ENCODE measurements around the gene NPAS2. TPM values are rescaled to one million over a fixed set of nuclear protein-coding genes. Genes with fewer than 3 reads are reported as not detected.

The NPAS2 gene
- total RNA-seq, 1 donor from 2014 or later, result 10.7 TPM

- Mint-ChIP-seq H3K36me3 (no peaks in the 10 kb centered on the region), H3K27ac (no peak overlapping the region), H3K4me3 (no peak overlapping the region), H3K27me3 (peaks cover 3% of the 10 kb centered on the region), H3K9me3 (no peaks in the 10 kb centered on the region), H3K4me1 (ENCODE audit: unreplicated experiment) (no peaks in the 10 kb centered on the region)
- no peak for TF ChIP-seq CTCF (conservative IDR thresholded peaks at IDR 0.05)
- no peak for DNase-seq (ENCODE audit: extremely low spot score, unreplicated experiment)
Measured at GRCh38 chr2:100990650-100991403, 170.9 kb downstream of the NPAS2 start.

GRCh38 chr2:100991404-100991773 is 171.4 kb downstream of the NPAS2 start:
- Mint-ChIP-seq H3K4me1 (ENCODE audit: unreplicated experiment) (no peaks in the 10 kb centered on the region), H3K4me3 (no peak overlapping the region), H3K27me3 (peaks cover 3% of the 10 kb centered on the region), H3K9me3 (no peaks in the 10 kb centered on the region), H3K27ac (no peak overlapping the region), H3K36me3 (no peaks in the 10 kb centered on the region)
- TF ChIP-seq CTCF (conservative IDR thresholded peaks at IDR 0.05), result no peak
- no peak for DNase-seq (ENCODE audit: extremely low spot score, unreplicated experiment)

- Mint-ChIP-seq H3K4me3 (no peak overlapping the region), H3K36me3 (no peaks in the 10 kb centered on the region), H3K27me3 (peaks cover 3% of the 10 kb centered on the region), H3K4me1 (ENCODE audit: unreplicated experiment) (no peaks in the 10 kb centered on the region), H3K27ac (no peak overlapping the region), H3K9me3 (no peaks in the 10 kb centered on the region)
- DNase-seq (ENCODE audit: extremely low spot score, unreplicated experiment), result no peak
- no peak for TF ChIP-seq CTCF (conservative IDR thresholded peaks at IDR 0.05)
Measured at GRCh38 chr2:100992262-100992661, 172.3 kb downstream of the NPAS2 start.

- H3K4me1 Mint-ChIP-seq (ENCODE audit: unreplicated experiment), result no peaks in the 10 kb centered on the region
- peaks cover 3% of the 10 kb centered on the region for H3K27me3 Mint-ChIP-seq
- H3K36me3 Mint-ChIP-seq, result no peaks in the 10 kb centered on the region
- no peaks in the 10 kb centered on the region for H3K9me3 Mint-ChIP-seq
- TF ChIP-seq CTCF (conservative IDR thresholded peaks at IDR 0.05), result no peak
- no peak for DNase-seq (ENCODE audit: extremely low spot score, unreplicated experiment)
- no peak overlapping the region for H3K4me3 Mint-ChIP-seq
- H3K27ac Mint-ChIP-seq, result no peak overlapping the region
Measured at GRCh38 chr2:100993294-100993693, 173.4 kb downstream of the NPAS2 start.

GRCh38 chr2:100995309-100996075 is 175.6 kb downstream of the NPAS2 start:
- H3K9me3 Mint-ChIP-seq, result no peaks in the 10 kb centered on the region
- no peaks in the 10 kb centered on the region for H3K27me3 Mint-ChIP-seq
- no peaks in the 10 kb centered on the region for H3K36me3 Mint-ChIP-seq
- no peak for TF ChIP-seq CTCF (conservative IDR thresholded peaks at IDR 0.05)
- no peak overlapping the region for H3K4me3 Mint-ChIP-seq
- no peak overlapping the region for H3K27ac Mint-ChIP-seq
- DNase-seq (ENCODE audit: extremely low spot score, unreplicated experiment), result no peak
- no peaks in the 10 kb centered on the region for H3K4me1 Mint-ChIP-seq (ENCODE audit: unreplicated experiment)

Measured in type B pancreatic cell (in vitro differentiated cells).